HG03025 (cell line): Measurements from ENCODE around the gene KMT5C.

Experiments used
- ATAC-seq: cut with Tn5 transposase; IDR thresholded peaks from one replicate; pipeline ENCODE4 v1.9.1; 2021; ENCODE audit warnings: mild to moderate bottlenecking, moderate library complexity; ENCODE audit not compliant: unreplicated experiment, low FRiP score

The KMT5C gene

DNA sequence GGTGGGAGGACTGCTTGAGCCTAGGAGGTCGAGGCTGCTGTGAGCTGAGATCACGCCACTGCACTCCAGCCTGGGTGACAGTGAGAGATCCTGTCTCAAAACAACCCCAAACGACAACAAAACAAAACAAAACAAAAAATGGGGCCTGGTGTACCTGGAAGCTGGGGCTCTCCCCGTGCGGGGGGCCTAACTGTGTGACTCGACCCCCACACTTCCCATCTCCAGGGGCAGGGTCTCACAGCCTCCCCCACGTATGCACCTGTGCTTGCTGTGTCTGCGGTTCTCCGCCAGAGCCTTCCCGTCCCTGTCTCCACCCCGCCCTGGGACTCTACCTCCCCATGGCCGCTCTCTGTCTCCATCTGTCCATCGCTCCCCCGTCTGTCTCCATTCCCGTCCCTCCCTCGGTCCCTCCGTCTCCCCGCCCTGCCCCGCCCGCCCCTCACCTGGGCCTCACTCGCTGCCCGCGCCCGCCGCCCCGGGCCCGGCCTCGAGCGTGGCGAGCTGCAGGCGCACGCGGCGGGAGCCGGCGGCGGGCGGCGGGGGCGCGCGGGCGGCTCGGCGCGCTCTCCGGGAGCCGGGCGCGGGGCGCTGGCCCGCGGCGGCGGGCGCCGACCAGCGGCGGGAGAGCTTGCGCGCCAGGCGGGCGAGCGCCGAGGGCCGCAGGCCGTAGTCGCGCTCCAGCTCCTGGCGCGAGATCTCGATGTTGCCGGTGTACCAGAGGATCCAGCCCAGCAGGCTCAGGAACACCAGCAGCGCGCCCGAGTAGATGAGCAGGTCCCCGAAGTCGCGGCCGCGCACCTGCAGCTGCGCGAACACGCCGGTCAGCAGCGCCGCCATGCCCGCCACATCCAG lies 43.8 kb downstream of the KMT5C start:
- ATAC-seq, result no peak

DNA sequence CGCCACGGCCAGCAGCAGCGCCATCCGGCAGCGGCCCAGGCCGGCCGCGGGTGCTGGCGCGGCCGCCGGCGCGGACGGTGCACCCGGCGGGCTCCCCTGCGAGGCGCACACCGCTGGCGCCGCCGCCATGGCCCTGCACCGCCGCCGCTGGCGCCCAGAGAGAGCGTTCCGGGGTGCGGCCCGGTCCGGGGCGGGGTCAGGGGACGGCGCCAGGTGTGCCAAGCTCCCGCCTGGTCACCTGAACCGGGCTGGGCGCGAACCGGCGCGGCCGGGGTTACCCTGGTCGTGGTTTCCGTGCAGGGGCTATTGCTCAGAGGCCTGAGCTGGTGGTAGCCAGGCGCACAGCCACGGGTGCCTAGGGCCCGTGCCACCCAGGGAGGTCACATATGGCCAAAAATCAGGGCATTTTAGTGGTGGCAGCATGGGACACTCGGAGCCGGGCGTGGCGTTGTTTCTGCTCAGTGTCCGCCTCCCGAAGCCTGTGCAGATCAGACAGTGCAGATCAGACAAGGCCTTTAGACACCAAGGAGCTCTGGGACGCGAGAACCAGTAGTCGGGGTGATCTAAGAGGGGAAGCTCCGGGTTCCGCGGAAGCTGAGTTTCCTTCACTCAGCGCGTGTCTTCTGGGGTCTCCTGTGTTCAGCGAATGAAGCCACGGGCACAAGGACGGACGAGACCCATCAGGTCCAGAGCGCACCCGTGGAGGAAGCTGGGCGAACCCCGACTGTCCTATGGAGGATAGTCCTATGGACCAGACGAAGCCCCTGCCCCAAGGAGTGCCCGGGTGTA lies 44.6 kb downstream of the KMT5C start, which contains the start of gene TMEM238:
TMEM238 (minus strand) TSS at position 162 of the 789 bp plus-strand sequence; CDS start at position 129, 33 bp downstream.
- ATAC-seq, result no peak

DNA sequence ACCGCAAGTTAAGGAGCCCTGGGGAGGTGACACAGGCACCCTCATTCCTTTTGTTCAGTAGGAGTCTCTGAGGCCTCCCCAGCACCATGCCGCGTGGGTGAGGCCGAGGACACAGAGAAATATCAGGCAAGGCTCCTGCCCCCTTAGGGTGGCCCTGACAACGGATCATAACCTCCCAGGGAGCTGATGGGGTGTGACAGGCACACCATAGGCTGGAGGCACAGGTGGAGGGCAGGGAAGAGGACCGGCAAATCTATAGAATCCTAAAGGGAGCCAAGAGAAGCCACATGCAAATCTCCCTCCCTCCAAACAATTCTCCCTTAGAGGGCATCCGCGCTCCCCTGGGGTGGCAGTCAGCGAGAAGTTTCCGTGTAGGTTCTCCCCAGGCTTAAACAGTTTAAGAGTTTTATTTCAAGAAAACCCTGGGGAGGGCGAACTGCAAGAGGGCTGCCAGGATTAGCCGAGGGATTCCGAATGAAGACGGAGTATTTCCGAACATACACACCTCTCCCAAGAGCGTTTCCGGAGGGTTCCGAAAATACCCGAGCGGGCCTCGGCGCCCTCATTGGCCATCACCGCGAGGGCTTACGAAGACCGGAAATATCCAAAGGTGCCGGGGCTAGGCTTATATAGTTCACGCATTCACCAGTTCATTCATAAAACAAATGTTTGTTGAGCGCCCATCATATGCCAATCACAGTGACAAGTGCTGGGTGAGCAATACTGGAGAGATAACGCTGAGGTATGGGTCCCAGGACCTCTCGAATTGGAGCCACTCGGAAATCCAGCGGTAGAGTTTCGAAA lies 45.4 kb downstream of the KMT5C start:
- peak; percentile 41 for ATAC-seq

DNA sequence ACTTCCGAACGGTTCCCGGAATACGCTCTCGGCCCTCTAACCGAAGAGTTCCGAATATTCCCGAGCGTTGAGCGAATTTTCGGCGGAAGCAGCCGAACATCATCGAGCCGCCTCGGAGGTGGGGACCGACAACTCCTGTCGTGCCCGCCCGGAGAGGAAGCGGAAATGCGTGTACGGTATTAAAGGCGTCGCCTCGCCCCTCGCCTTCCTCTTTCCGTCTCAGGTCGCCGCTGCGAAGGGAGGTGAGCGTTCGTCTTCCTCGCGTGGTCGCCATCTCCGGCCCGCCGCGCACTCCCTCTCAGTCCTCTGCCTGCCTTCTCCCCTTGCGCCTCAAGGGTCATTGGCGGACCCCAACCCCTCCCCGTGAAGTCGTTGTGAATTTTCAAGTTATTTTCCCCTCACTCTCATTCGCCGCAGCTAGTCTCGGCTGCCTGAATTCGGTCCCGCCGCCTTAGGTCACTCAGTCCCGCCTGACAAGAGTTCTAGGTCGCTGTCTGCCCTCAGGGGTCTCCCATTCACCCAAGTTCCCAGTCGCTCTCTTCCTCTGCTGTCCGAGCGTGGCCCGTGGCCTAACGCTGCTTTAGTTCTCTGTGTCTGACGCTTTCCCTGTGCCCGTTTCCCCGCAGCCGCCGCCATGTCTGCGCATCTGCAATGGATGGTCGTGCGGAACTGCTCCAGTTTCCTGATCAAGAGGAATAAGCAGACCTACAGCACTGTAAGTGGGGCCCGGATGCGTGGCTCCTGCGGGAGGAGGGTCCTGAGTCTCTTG lies 46.2 kb downstream of the KMT5C start, which contains the start of gene RPL28:
RPL28 (plus strand) TSS at position 209 of the 769 bp plus-strand sequence; CDS start at position 635, 426 bp downstream.
- peak; percentile 55 for ATAC-seq

DNA sequence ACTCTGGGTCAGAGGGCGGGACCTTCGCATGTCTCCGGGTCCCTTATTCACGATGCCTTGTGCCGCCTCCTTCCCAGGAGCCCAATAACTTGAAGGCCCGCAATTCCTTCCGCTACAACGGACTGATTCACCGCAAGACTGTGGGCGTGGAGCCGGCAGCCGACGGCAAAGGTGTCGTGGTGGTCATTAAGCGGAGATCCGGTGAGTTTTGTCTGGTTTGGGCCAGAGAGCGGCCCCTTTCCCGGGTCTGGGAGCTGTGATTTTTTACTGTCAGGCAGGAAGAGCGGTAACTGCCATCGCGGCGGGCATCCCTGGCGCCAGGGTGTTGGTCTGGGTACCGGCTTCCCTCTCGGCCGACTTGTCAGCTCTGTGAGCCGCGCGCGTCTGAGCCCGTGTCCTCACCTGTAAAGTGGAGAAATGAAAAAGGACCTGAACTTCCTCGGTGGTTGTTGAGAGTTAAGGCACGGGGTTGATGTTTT lies 46.9 kb downstream of the KMT5C start:
- ATAC-seq, result no peak

DNA sequence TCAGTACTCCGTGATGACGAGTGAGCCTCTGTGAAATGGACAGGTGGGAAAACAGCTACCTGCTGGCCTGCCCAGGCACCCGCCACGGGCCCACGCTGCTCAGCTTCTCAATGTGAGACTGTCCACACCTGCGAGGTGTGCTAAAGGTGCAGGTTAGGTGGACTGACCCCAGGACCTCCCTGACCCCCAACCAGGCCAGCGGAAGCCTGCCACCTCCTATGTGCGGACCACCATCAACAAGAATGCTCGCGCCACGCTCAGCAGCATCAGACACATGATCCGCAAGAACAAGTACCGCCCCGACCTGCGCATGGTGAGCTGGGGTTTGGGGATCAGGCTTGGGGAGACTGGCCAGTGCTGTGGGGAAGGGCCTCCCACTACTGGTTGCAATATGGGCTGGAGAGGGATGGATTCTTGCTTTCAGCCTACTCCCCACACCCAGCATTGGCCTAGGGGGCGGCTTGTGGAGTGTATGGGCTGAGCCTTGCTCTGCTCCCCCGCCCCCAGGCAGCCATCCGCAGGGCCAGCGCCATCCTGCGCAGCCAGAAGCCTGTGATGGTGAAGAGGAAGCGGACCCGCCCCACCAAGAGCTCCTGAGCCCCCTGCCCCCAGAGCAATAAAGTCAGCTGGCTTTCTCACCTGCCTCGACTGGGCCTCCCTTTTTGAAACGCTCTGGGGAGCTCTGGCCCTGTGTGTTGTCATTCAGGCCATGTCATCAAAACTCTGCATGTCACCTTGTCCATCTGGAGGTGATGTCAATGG lies 48.2 kb downstream of the KMT5C start:
- ATAC-seq, result no peak

DNA sequence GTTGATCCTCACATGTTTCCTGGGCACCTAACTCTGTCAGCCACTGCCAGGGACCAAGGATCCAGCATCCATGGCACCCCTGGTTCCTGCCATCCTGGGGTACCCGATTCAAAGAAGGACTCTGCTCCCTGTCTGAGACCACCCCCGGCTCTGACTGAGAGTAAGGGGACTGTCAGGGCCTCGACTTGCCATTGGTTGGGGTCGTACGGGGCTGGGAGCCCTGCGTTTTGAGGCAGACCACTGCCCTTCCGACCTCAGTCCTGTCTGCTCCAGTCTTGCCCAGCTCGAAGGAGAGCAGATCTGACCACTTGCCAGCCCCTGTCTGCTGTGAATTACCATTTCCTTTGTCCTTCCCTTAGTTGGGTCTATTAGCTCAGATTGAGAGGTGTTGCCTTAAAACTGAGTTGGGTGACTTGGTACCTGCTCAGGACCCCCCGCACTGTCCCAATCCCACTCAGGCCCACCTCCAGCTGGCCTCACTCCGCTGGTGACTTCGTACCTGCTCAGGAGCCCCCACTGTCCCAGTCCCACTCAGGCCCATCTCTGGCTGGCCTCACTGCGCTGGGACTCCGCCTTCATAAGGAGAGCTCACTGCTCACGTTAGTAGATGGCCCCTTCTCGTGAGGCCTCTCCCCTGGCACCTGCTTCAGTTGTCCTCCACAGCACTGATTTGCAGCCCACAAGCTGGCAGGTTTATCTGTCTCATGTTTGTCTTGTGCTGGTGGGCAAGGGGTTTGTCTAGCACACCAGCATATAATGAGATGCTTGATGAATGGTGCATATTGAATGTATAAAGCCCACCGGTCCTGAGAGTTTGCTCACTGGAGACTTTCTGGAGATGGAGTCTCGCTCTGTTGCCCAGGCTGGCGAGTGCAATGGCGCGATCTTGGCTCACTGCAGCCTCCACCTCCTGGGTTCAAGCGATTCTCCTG lies 50.0 kb downstream of the KMT5C start:
- ATAC-seq, result no peak

DNA sequence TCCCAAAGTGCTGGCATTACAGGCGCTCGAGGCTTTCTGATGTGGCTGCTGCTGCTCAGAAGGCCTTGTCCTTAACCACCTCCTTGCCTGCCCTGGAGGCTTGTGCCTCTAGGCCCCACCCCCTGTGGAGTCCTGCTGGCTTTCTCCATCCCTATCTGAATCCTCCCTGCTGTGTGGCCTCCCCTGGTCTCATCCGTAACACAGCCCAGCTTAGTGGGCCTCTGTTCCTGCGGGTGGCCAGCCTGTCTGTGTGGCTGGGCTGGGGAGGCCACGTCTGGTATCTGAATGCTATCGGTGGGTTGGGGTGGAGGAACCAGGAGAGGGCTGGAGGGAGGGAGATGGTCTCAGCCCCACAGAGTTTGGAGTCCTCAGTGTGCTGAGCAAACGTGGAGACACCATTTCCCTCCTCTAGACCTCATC lies 50.8 kb downstream of the KMT5C start:
- no peak for ATAC-seq

DNA sequence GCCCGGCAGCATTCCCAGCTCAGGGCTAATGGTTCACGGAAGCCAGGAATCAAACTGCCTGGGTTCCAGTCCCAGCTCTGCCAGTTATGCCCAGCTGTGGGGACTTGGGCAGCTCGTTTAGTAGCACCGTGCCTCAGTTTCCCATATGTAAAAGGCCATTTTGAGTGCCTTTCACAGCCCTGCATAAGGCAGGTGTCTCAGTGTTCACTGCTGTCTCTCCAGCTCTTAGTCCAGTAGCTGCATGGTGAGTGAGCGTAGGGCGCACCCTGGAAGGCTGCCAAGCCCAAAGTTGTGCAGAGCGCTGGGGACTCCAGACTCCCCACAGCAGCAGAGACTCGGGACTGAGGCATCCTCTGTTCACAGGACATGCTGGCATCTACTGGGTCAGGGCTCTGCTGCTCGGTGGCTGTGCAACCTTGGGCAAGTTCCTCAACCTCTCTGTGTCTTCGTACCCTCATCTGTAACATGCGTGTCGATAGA lies 51.6 kb downstream of the KMT5C start:
- no peak for ATAC-seq

DNA sequence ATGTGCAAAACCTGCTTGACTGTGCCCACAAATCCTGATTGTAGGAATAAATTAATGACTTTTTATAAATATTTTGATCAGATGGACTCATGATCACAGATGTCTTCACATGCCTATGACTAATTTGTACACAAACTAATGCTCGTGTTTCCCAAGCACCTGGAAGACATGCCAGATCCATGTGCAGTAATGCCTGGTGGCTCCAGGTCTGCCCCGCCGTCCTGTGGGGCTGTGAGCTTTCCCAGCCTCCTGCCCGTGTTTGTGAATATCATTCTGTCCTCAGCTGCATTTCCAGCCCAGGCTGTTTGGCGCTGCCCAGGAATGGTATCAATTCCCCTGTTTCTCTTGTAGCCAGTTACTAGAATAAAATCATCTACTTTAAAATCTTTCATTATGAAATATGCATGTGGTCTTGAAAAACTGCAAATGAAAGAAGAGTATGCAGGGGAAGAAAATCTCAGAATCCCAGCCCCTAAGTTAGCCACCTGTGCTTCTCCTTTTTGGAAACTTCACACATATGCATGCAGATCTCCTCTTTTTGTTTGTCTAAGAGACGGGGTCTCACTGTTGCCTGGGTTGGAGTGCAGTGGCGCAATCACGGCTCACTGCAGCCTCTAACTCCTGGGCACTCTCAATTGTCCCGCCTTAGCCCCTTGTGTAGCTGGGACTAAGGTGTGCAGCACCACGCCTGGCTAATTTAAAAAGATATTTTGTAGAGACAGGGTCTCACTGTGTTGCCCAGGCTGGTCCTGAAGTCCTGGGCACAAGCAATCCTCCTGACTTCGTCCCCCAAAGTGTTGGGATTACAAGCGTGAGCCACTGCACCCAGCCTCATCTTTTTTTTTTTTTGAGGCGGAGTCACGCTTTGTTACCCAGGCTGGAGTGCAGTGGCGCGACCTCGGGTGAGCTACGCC lies 52.3 kb downstream of the KMT5C start:
- ATAC-seq, result no peak

DNA sequence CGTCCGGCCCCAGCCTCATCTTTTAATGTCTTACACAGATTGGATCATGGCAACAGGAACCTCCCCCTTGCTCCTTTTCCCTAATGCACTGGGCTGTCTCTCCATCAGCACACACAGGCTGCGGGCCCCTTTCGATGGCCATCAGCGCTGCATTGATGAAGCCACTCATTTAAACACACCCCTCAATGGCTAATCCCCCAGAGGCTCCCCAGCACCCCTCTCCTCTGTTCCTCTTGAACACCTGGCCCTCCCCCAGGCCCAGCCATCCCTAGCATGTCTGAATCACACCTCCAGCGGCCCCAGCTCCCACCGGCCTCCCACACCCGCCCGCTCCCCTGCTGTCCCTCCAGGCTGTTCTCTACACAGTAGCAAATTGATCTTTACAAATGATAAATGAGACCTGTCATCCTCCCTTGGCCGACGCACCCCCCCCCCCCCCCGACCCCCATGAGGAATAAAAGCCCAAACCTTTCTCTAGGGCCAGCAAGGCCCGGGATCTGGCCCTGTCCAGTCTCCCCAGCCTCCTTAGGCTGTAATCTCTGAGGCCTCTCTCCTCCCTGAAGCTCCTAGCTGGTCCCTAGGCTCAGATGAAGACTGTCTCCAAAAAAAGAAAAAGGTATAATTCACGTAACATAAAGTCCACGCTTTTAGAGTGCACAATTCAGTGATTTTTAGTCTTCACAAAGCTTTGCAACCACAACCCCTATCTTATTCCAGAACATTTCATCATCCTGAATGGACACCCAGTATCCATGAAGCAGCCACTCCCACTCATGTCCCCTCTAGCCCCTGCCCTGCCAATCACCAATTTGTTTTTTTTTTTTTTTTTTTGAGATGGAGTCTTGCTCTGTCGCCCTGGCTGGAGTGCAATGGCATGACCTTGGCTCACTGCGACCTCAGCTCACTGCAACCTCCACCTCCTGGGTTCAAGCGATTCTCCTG lies 53.4 kb downstream of the KMT5C start:
- no peak for ATAC-seq
